Lung (tissue), 12 donors: ENCODE data around the gene EFNA5. TPM values are rescaled to one million over a fixed set of nuclear protein-coding genes. Genes with fewer than 3 reads are reported as not detected.

ENCODE experiments used
- ATAC-seq: fragments of 200-7000 bp; cut with Tn5 transposase; one replicate; pipeline ENCODE4 v1.9.1; 2020; ENCODE audit warnings: moderate number of reproducible peaks; ENCODE audit not compliant: insufficient read depth, low FRiP score
- DNase-seq, 3 donors: peaks; one replicate each; pipeline ENCODE4 v3.0.0-alpha.2; 2013 to 2017
- H3K27ac ChIP-seq, 2 donors: one replicate each; pipeline ENCODE4 v1.5.1; 2013; ENCODE audit warnings: mild to moderate bottlenecking in 2 of 2, moderate library complexity in 2 of 2, control low read depth in 1 of 2, inconsistent platforms in 1 of 2, low read depth in 1 of 2, low read length in 1 of 2
- H3K27me3 ChIP-seq, 3 donors: one replicate each; pipeline ENCODE4 v1.5.1; 2013; ENCODE audit warnings: low read length in 2 of 3; ENCODE audit not compliant: control insufficient read depth in 3 of 3, insufficient read depth in 3 of 3
- H3K36me3 ChIP-seq, 4 donors: one replicate each; pipeline ENCODE4 v1.5.1; 2013; ENCODE audit warnings: low read length in 4 of 4, mild to moderate bottlenecking in 1 of 4, moderate library complexity in 1 of 4; ENCODE audit not compliant: control insufficient read depth in 4 of 4, insufficient read depth in 4 of 4
- H3K4me1 ChIP-seq, 5 donors: one replicate each; pipeline ENCODE4 v1.5.1; 2013; ENCODE audit warnings: low read length in 5 of 5, mild to moderate bottlenecking in 2 of 5, moderate library complexity in 1 of 5; ENCODE audit not compliant: control insufficient read depth in 5 of 5, insufficient read depth in 5 of 5
- H3K4me3 ChIP-seq: one replicate; pipeline ENCODE4 v1.5.1; 2013; ENCODE audit warnings: mild to moderate bottlenecking, control low read depth, moderate library complexity
- H3K9ac ChIP-seq, 2 donors: one replicate each; pipeline ENCODE4 v1.5.1; 2013; ENCODE audit warnings: low read length in 2 of 2, control low read depth in 1 of 2; ENCODE audit not compliant: insufficient read depth in 1 of 2
- H3K9me3 ChIP-seq, 4 donors: one replicate each; pipeline ENCODE4 v1.5.1; 2013; ENCODE audit warnings: low read length in 3 of 4, mild to moderate bottlenecking in 1 of 4, moderate library complexity in 1 of 4; ENCODE audit not compliant: control insufficient read depth in 4 of 4, insufficient read depth in 3 of 4
- CTCF ChIP-seq: IDR thresholded peaks from 2 replicates; pipeline ENCODE4 v1.5.1; 2012; ENCODE audit warnings: mild to moderate bottlenecking; ENCODE audit errors: control extremely low read depth, extremely low read depth
- WGBS, 2 donors: extraction: QIAGEN DNeasy Blood & Tissue Kit; methylation state at CpG; one replicate each; pipeline ENCODE4 v1.1.7; 2013; 5-methylcytosine and 5-hydroxymethylcytosine counted together
- polyA plus RNA-seq, 2 donors: library from polyadenylated mRNA; stranded (reverse); fragments of 200-250 nt; gene quantifications; one replicate each; pipeline ENCODE4 v1.2.1, GENCODE V29; 2013
- total RNA-seq, 2 donors: library from RNA; depleted of rRNA in 1 of 2; stranded (reverse); fragments of >200 nt in 1 of 2; gene quantifications; one replicate each; pipeline ENCODE4 v1.2.1, GENCODE V29; 2014 to 2021
- donor health status: control.
- donor health status: control.
- donor health status: Bipolar disorder and iron deficiency.
- donor health status: healthy.
- donor health status: DM: yes; HTN: yes; CAD: no.

The EFNA5 gene
- total and polyA plus RNA-seq, 4 donors, result 2.1 to 18.4 (median 7.8) TPM

DNA sequence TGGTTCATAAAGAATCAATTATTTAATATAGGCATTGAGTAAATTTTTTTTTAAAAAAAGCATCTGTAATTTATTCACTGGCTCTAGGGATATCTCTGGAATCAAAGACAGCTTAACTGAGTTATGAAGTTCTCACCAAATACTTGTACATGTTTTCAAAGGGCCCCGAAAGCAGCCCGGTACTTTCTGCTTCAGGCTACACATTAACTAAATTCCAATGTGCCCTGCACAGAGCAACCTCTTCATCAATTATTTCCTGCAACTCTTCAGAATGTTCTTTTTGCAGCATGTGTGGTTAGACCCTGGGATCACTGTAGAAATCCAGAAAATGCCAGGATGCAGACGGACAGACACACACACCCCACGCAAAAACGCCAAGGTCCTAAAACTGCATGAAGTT is 209.0 kb downstream of the EFNA5 start:
- 71 to 93% methylated on average over 5 of the region's 5 CpGs for WGBS, 2 donors
- ATAC-seq, result no peak
- H3K9me3 ChIP-seq, result no peaks in the 10 kb centered on the region
- TF ChIP-seq CTCF, result no peak
- peaks cover 0 to 11% (median 1%) of the 10 kb centered on the region in 5 donors for H3K4me1 ChIP-seq
- H3K4me3 ChIP-seq, result no peak overlapping the region
- no peak overlapping the region for H3K27ac ChIP-seq
- H3K27me3 ChIP-seq, result no peaks in the 10 kb centered on the region
- H3K36me3 ChIP-seq, result no peaks in the 10 kb centered on the region
- no peak overlapping the region for H3K9ac ChIP-seq
- DNase-seq, result peak in 1 of 3 donors; percentile 44

GRCh38 chr5:107460789-107461188 is 209.9 kb downstream of the EFNA5 start:
- ATAC-seq (no peak), DNase-seq (no peak)
- Histone ChIP-seq H3K27ac (no peak overlapping the region), H3K27me3 (no peaks in the 10 kb centered on the region), H3K36me3 (no peaks in the 10 kb centered on the region), H3K4me1 (peaks cover 0 to 20% (median 7%) of the 10 kb centered on the region in 5 donors), H3K4me3 (no peak overlapping the region), H3K9ac (no peak overlapping the region), H3K9me3 (no peaks in the 10 kb centered on the region)
- 75 to 88% methylated on average over 2 of the region's 2 CpGs for WGBS, 2 donors
- TF ChIP-seq CTCF, result no peak

DNA sequence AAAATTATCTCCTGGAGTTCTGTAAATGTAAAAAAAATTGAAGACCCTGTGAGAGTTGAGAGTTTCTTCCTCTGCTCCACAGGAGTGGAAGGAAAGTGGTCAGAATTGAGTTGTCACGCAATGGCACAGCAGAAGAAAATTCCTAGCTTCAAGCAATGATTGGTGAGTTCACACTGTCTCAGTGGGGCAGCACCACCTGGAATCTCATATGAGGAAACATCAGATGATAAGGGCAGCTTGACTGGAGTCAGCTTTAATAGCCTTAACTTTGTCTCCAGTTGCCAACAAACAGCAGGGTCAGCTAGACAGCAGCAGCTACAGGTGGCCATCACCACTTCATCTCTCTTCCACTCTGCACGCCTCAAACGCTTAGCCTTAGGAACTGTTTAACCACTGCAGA is 211.1 kb downstream of the EFNA5 start:
- 96 to 100% methylated on average over 3 of the region's 3 CpGs for WGBS, 2 donors
- Histone ChIP-seq H3K36me3 (no peaks in the 10 kb centered on the region), H3K9ac (no peak overlapping the region), H3K4me1 (peaks cover 0 to 28% (median 10%) of the 10 kb centered on the region in 5 donors), H3K4me3 (no peak overlapping the region), H3K27ac (no peak overlapping the region), H3K27me3 (no peaks in the 10 kb centered on the region), H3K9me3 (no peaks in the 10 kb centered on the region)
- TF ChIP-seq CTCF, result no peak
- ATAC-seq, result no peak
- no peak for DNase-seq

GRCh38 chr5:107458322-107458721 is 212.4 kb downstream of the EFNA5 start:
- 79 to 80% methylated on average over 5 of the region's 5 CpGs for WGBS, 2 donors
- no peak for TF ChIP-seq CTCF
- peaks cover 0 to 28% (median 11%) of the 10 kb centered on the region in 5 donors for H3K4me1 ChIP-seq
- H3K36me3 ChIP-seq, result no peaks in the 10 kb centered on the region
- H3K27ac ChIP-seq, result no peak overlapping the region
- no peak overlapping the region for H3K9ac ChIP-seq
- no peak for ATAC-seq
- no peak overlapping the region for H3K4me3 ChIP-seq
- DNase-seq, result no peak
- H3K9me3 ChIP-seq, result no peaks in the 10 kb centered on the region
- H3K27me3 ChIP-seq, result no peaks in the 10 kb centered on the region
